NB4 (cell line): ENCODE data around the gene PYM1.
"Not testable (repeated sequence)": the region's sequence is repeated elsewhere in the genome, so short reads cannot be mapped to it uniquely, and the experiment has no call there.

Experiments
- DNase-seq: peaks from one replicate; pipeline ENCODE4 v3.0.0; 2010; ENCODE audit warnings: low read depth
- H3K4me3 ChIP-seq: one replicate; pipeline ENCODE4 v1.5.1; 2011; ENCODE audit warnings: mild to moderate bottlenecking, low read depth, low read length, moderate library complexity
- CTCF ChIP-seq: IDR thresholded peaks from one replicate; pipeline ENCODE4 v1.5.1; 2012; ENCODE audit warnings: low read depth, low read length
- MAX ChIP-seq: IDR thresholded peaks from 2 replicates; pipeline ENCODE4 v1.6.1; 2011; ENCODE audit warnings: low read depth, low read length
- MYC ChIP-seq: IDR thresholded peaks from 2 replicates; pipeline ENCODE4 v1.6.1; 2011; ENCODE audit warnings: low read depth, low read length
- POLR2A ChIP-seq: IDR thresholded peaks from 2 replicates; pipeline ENCODE4 v1.6.1; 2011; ENCODE audit warnings: mild to moderate bottlenecking; ENCODE audit not compliant: insufficient read length; ENCODE audit errors: extremely low read depth

The PYM1 gene

GRCh38 chr12:55925870-55926737, 1.6 kb downstream of the PYM1 start:
- H3K4me3 ChIP-seq, result peak overlapping the region; percentile 96
- no peak for TF ChIP-seq MAX
- no peak for TF ChIP-seq CTCF
- no peak for TF ChIP-seq POLR2A
- no peak for TF ChIP-seq MYC
- no peak for DNase-seq

- TF ChIP-seq MAX (no peak), POLR2A (no peak), MYC (no peak), CTCF (no peak)
- peak overlapping the region; percentile 96 for H3K4me3 ChIP-seq
- no peak for DNase-seq
These were observed 2.3 kb downstream of the PYM1 start for GRCh38 chr12:55925371-55925770.

GRCh38 chr12:55923648-55924047, 4.0 kb downstream of the PYM1 start:
- DNase-seq, result peak; percentile 17
- not testable (repeated sequence) for H3K4me3 ChIP-seq

- H3K4me3 ChIP-seq, result no peak overlapping the region
- DNase-seq, result no peak
- no peak for TF ChIP-seq CTCF
- TF ChIP-seq MAX, result no peak
- TF ChIP-seq POLR2A, result no peak
- TF ChIP-seq MYC, result no peak
These were observed 5.6 kb downstream of the PYM1 start for GRCh38 chr12:55922126-55922525.

- not testable (repeated sequence) for DNase-seq, H3K4me3 ChIP-seq
These were observed 8.7 kb downstream of the PYM1 start for GRCh38 chr12:55919032-55919431.

- DNase-seq, result peak; percentile 57
- no peak overlapping the region for H3K4me3 ChIP-seq
- TF ChIP-seq CTCF (no peak), POLR2A (no peak), MYC (no peak), MAX (no peak)
These were observed 12.2 kb downstream of the PYM1 start for GRCh38 chr12:55915482-55915859.

GRCh38 chr12:55912908-55913307, 14.8 kb downstream of the PYM1 start:
- H3K4me3 ChIP-seq, result no peak overlapping the region
- DNase-seq, result no peak
- TF ChIP-seq CTCF (no peak), MYC (no peak), POLR2A (no peak), MAX (no peak)
